ENCODE data around the gene GPSM1.

DNA sequence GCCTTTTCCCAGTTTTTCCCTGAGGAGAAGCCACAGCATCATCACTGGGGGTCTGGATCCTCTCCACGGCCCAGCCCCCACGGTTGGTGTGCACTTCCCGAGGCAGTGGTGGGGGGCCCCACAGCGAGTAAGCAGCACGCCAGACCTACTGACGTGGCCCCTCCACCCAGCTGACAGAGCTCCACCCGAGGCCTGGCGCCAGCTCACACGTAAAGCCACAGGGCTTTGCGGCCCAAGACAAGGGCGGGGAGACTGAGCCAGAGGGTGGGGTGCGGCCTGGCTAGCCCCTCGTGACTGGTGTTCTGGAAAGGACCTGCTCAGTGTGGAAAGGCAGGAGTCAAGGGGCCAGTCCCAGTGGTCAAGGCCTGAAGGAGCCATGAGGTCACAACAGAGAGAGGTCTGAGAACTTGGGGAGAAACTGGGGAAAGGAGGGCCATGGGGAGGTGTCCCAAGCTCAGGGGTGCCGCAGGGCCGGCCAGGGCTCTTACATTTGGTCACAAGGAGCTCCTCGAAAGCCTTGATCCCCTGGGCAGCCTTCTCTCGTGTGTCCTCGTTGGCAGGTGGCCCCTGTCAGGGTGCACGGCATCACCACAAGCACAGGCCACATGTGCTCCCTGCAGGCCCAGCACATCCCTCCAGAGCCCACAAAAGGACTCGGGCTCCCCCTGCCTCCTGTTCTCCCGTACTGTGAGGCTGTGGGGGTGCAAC, 67.1 kb downstream of the GPSM1 start:
- TF ChIP-seq, protein P1, sequence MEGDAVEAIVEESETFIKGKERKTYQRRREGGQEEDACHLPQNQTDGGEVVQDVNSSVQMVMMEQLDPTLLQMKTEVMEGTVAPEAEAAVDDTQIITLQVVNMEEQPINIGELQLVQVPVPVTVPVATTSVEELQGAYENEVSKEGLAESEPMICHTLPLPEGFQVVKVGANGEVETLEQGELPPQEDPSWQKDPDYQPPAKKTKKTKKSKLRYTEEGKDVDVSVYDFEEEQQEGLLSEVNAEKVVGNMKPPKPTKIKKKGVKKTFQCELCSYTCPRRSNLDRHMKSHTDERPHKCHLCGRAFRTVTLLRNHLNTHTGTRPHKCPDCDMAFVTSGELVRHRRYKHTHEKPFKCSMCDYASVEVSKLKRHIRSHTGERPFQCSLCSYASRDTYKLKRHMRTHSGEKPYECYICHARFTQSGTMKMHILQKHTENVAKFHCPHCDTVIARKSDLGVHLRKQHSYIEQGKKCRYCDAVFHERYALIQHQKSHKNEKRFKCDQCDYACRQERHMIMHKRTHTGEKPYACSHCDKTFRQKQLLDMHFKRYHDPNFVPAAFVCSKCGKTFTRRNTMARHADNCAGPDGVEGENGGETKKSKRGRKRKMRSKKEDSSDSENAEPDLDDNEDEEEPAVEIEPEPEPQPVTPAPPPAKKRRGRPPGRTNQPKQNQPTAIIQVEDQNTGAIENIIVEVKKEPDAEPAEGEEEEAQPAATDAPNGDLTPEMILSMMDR (IDR thresholded peaks at IDR 0.05; ENCODE audit: borderline replicate concordance, extremely low read depth, low read length, poor library complexity, severe bottlenecking), result no peak
- no peak for TF ChIP-seq EZH2 (IDR thresholded peaks at IDR 0.05; ENCODE audit: borderline replicate concordance, low read depth, low read length, severe bottlenecking)

Measured in DND-41 (cell line).